Tibial nerve (tissue), 4 donors: ENCODE measurements around the gene NPDC1. TPM values are rescaled to one million over a fixed set of nuclear protein-coding genes. Genes with fewer than 3 reads are reported as not detected.
"Not testable (repeated sequence)": the region's sequence is repeated elsewhere in the genome, so short reads cannot be mapped to it uniquely, and the experiment has no call there.

ENCODE experiments used
- DNase-seq, 2 donors: peaks; one replicate each; pipeline ENCODE4 v3.0.0-alpha.2; 2019; ENCODE audit warnings: low spot score in 2 of 2
- H3K27ac ChIP-seq, 4 donors: fragments of 200-600 bp; sonication (generic) in 3 of 4; one replicate each; pipeline ENCODE4 v1.5.1; 2017 to 2019; ENCODE audit warnings: mild to moderate bottlenecking in 1 of 4
- H3K27me3 ChIP-seq, 2 donors: fragments of 200-600 bp; sonication (generic) in 1 of 2; one replicate each; pipeline versions ENCODE4 v1.5.1 to v1.6.0; 2017 to 2019
- H3K36me3 ChIP-seq, 3 donors: fragments of 200-600 bp; sonication (generic); one replicate each; pipeline ENCODE4 v1.5.1; 2018 to 2019
- H3K4me1 ChIP-seq, 4 donors: fragments of 200-600 bp; sonication (generic) in 3 of 4; one replicate each; pipeline ENCODE4 v1.5.1; 2017 to 2019
- H3K4me3 ChIP-seq, 4 donors: fragments of 200-600 bp; sonication (generic) in 3 of 4; one replicate each; pipeline ENCODE4 v1.5.1; 2017 to 2019; ENCODE audit warnings: mild to moderate bottlenecking in 1 of 4, moderate library complexity in 1 of 4
- H3K9me3 ChIP-seq, 4 donors: fragments of 200-600 bp; sonication (generic) in 3 of 4; one replicate each; pipeline ENCODE4 v1.5.1; 2017 to 2019
- EP300 ChIP-seq, 2 donors: sonication (generic); formaldehyde crosslinking; IDR thresholded peaks; one replicate each; pipeline ENCODE4 v1.6.1; 2017; ENCODE audit warnings: antibody characterized with exemption in 2 of 2, mild to moderate bottlenecking in 1 of 2
- POLR2A ChIP-seq, 2 donors: fragments of 450-650 bp; IDR thresholded peaks; one replicate each; pipeline ENCODE4 v1.6.1; 2017; ENCODE audit warnings: antibody characterized with exemption in 2 of 2, mild to moderate bottlenecking in 2 of 2, moderate library complexity in 2 of 2
- WGBS, 2 donors: methylation state at CpG; one replicate each; pipeline ENCODE4 v1.1.5; 2018; 5-methylcytosine and 5-hydroxymethylcytosine counted together
- total RNA-seq, 4 donors: library from RNA; depleted of rRNA; stranded (reverse); fragments of >200 nt; gene quantifications; one replicate each; pipeline ENCODE4 v1.1.0, GENCODE V29; 2016
- TF ChIP-seq, protein P1 (sequence below), 5 experiments: fragments of 200-600 bp in 3 of 5; fragments of 450-650 bp in 2 of 5; sonication (generic) in 3 of 5; IDR thresholded peaks; one replicate each; pipeline ENCODE4 v1.5.1; 2016 to 2019; ENCODE audit warnings: antibody characterized with exemption in 5 of 5, mild to moderate bottlenecking in 3 of 5, moderate library complexity in 2 of 5

Gene NPDC1
- total RNA-seq, 4 donors from 2014 or later = 80.6 to 269 (median 182) TPM

DNA sequence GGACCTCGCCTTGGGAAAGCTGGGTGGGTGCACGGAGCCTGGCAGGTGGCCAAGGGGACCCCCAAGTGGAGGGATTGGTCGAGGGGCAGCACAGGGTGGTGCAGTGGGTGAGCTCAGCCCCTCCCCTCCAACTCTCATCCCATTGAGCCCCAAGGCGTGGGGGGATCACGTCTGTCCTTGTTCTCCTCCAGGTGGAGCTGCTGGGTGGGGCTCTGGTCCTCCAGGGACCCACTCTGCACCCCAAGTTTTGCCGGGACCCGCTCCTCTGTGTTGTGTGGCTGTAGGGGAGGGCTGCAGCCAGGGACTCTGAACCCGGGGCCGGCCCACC lies 10.5 kb downstream of the NPDC1 start:
- Histone ChIP-seq H3K4me3 (no peak overlapping the region), H3K27me3 (no peaks in the 10 kb centered on the region), H3K36me3 (peaks cover 0 to 35% (median 0%) of the 10 kb centered on the region in 3 donors), H3K27ac (no peak overlapping the region), H3K4me1 (peaks cover 0 to 29% (median 18%) of the 10 kb centered on the region in 4 donors), H3K9me3 (no peaks in the 10 kb centered on the region)
- WGBS, 2 donors = 24 to 28% methylated on average over 5 to 6 of the region's 9 CpGs
- TF ChIP-seq POLR2A (IDR thresholded peaks at IDR 0.05) (no peak), EP300 (IDR thresholded peaks at IDR 0.05) (no peak)
- TF ChIP-seq, protein P1, sequence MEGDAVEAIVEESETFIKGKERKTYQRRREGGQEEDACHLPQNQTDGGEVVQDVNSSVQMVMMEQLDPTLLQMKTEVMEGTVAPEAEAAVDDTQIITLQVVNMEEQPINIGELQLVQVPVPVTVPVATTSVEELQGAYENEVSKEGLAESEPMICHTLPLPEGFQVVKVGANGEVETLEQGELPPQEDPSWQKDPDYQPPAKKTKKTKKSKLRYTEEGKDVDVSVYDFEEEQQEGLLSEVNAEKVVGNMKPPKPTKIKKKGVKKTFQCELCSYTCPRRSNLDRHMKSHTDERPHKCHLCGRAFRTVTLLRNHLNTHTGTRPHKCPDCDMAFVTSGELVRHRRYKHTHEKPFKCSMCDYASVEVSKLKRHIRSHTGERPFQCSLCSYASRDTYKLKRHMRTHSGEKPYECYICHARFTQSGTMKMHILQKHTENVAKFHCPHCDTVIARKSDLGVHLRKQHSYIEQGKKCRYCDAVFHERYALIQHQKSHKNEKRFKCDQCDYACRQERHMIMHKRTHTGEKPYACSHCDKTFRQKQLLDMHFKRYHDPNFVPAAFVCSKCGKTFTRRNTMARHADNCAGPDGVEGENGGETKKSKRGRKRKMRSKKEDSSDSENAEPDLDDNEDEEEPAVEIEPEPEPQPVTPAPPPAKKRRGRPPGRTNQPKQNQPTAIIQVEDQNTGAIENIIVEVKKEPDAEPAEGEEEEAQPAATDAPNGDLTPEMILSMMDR (IDR thresholded peaks at IDR 0.05) = peak in 3 of 5 experiments; percentile 3 to 30 (median 7)
- DNase-seq = no peak

DNA sequence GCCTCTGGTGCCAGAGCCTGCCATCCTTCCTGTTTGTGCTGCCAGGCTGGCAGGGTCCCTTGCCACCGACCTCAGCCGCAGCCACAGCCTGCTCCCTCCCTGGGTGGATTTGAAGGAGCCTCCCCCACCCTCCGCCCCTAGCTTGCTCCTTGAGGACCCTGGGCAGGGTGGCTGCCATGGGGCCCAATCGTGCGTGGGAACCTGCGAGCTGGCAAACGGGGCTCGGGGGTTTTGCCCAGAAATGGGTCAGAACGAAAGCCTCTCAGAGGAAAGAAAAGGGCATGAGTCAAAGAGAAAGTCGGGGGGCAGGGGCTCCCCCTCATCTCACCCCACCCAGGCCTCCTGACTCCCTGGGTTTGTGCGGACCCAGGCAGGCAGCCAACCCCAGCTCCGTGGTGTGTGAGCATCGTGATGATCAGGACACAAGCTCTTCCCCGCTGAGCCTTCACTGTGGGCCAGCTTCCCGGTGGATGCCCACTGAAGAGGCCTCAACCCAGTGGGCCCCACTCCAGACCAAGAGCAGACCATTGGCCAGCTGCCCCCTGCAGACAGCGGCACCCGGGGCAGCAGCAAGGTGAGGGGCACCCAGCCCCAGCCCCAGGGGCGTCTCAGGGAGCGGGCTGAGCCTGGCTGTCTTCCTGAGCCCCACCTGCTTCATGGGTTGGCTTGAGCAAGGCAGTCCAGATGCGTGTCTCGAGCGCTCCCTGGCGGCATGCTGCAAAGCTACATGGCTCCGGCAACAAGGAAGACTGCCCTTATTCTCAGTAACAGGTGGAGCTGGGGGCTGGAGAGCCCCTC lies 11.1 kb downstream of the NPDC1 start:
- H3K4me3 ChIP-seq = peak overlapping the region in 1 of 4 donors; percentile 39
- peaks cover 0 to 30% (median 0%) of the 10 kb centered on the region in 3 donors for H3K36me3 ChIP-seq
- no peaks in the 10 kb centered on the region for H3K9me3 ChIP-seq
- peak in 1 of 2 donors; percentile 67 for DNase-seq
- no peaks in the 10 kb centered on the region for H3K27me3 ChIP-seq
- peaks cover 0 to 33% (median 19%) of the 10 kb centered on the region in 4 donors for H3K4me1 ChIP-seq
- TF ChIP-seq POLR2A (IDR thresholded peaks at IDR 0.05) (no peak), EP300 (IDR thresholded peaks at IDR 0.05) (peak in 1 of 2 donors; percentile 38)
- TF ChIP-seq, protein P1 (IDR thresholded peaks at IDR 0.05) = peak; percentile 86 to 96 (median 94)
- 19 to 22% methylated on average over 11 to 19 of the region's 24 CpGs for WGBS, 2 donors
- H3K27ac ChIP-seq = peak overlapping the region in 1 of 4 donors; percentile 7

GRCh38 chr9:137034039-137034708 lies 11.8 kb downstream of the NPDC1 start:
- H3K36me3 ChIP-seq = peaks cover 0 to 22% (median 0%) of the 10 kb centered on the region in 3 donors
- DNase-seq = no peak
- 46 to 62% methylated on average over 8 to 11 of the region's 15 CpGs for WGBS, 2 donors
- H3K27me3 ChIP-seq = no peaks in the 10 kb centered on the region
- H3K4me3 ChIP-seq = peak overlapping the region in 1 of 4 donors; percentile 39
- H3K27ac ChIP-seq = peak overlapping the region in 1 of 4 donors; percentile 7
- no peaks in the 10 kb centered on the region for H3K9me3 ChIP-seq
- TF ChIP-seq POLR2A (IDR thresholded peaks at IDR 0.05) (no peak), EP300 (IDR thresholded peaks at IDR 0.05) (no peak)
- TF ChIP-seq, protein P1 (IDR thresholded peaks at IDR 0.05) = no peak
- peaks cover 0 to 39% (median 26%) of the 10 kb centered on the region in 4 donors for H3K4me1 ChIP-seq

DNA sequence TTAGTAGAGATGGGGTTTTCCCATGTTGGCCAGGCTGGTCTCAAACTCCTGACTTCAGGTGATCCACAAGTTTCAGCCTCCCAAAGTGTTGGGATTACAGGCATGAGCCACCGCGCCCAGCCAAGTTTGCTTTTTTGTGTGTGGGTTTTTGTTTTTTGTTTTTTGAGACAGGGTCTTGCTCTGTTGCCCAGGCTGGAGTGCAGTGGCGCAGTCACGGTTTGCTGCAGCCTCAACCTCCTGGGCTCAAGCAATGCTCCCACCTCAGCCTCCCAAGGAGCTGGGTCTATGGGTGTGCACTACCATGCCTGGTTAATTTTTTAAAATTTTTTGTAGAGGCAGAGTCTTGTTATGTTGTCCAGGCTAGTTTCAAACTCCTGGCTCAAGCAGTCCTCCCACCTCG lies 12.5 kb downstream of the NPDC1 start:
- not testable (repeated sequence) for DNase-seq, H3K27ac ChIP-seq, H3K27me3 ChIP-seq, H3K9me3 ChIP-seq
- 93 to 95% methylated on average over 5 of the region's 5 CpGs for WGBS, 2 donors
- peaks cover 0 to 15% (median 0%) of the 10 kb centered on the region in 3 donors for H3K36me3 ChIP-seq
- peak overlapping the region in 1 of 4 donors; percentile 39 for H3K4me3 ChIP-seq
- peaks cover 0 to 46% (median 33%) of the 10 kb centered on the region in 4 donors for H3K4me1 ChIP-seq

- no peaks in the 10 kb centered on the region for H3K27me3 ChIP-seq
- H3K4me3 ChIP-seq = peak overlapping the region in 1 of 4 donors; percentile 39
- H3K4me1 ChIP-seq = peaks cover 0 to 47% (median 35%) of the 10 kb centered on the region in 4 donors
- WGBS, 2 donors = 75 to 84% methylated on average over 9 to 10 of the region's 10 CpGs
- peak overlapping the region in 1 of 4 donors; percentile 66 for H3K27ac ChIP-seq
- H3K36me3 ChIP-seq = peaks cover 0 to 9% (median 0%) of the 10 kb centered on the region in 3 donors
- no peaks in the 10 kb centered on the region for H3K9me3 ChIP-seq
- no peak for DNase-seq
- TF ChIP-seq EP300 (IDR thresholded peaks at IDR 0.05) = peak in 1 of 2 donors; percentile 24
- TF ChIP-seq, protein P1 (IDR thresholded peaks at IDR 0.05) = no peak
These were observed 13.1 kb downstream of the NPDC1 start for GRCh38 chr9:137032858-137033257.
